Progenitor cell of endocrine pancreas (in vitro differentiated cells): ENCODE results near the gene URB2. TPM values are rescaled to one million over a fixed set of nuclear protein-coding genes. Genes with fewer than 3 reads are reported as not detected.

Experiments
- DNase-seq: peaks from one replicate; pipeline ENCODE4 v3.0.0; 2021; ENCODE audit warnings: low spot score; ENCODE audit not compliant: unreplicated experiment
- H3K27ac Mint-ChIP-seq: 2 replicates; pipeline ENCODE4 v1.8.0; 2021; ENCODE audit warnings: mild to moderate bottlenecking, moderate library complexity, mixed read lengths
- H3K27me3 Mint-ChIP-seq: 2 replicates; pipeline ENCODE4 v1.8.0; 2021; ENCODE audit warnings: mixed read lengths
- H3K36me3 Mint-ChIP-seq: 2 replicates; pipeline ENCODE4 v1.8.0; 2022; ENCODE audit warnings: mixed read lengths; ENCODE audit not compliant: insufficient read depth
- H3K4me1 Mint-ChIP-seq: 2 replicates; pipeline ENCODE4 v1.8.0; 2021; ENCODE audit warnings: low read depth, mixed read lengths
- H3K4me3 Mint-ChIP-seq: 2 replicates; pipeline ENCODE4 v1.8.0; 2021; ENCODE audit warnings: low read depth, mild to moderate bottlenecking, moderate library complexity, mixed read lengths
- H3K9me3 Mint-ChIP-seq: 2 replicates; pipeline ENCODE4 v1.8.0; 2021; ENCODE audit warnings: low read depth, mixed read lengths
- total RNA-seq: library from RNA; stranded (reverse); gene quantifications from 2 replicates; pipeline ENCODE4 v1.2.1, GENCODE V29; 2021
- TF ChIP-seq, protein P1 (sequence below): fragments of 200-600 bp; sonication (generic); IDR thresholded peaks from one replicate; pipeline ENCODE4 v1.5.0; 2021; ENCODE audit warnings: antibody characterized with exemption, mild to moderate bottlenecking; ENCODE audit not compliant: unreplicated experiment

Gene URB2
- total RNA-seq, 1 donor from 2014 or later = 16.2 TPM

- Mint-ChIP-seq H3K27me3 (no peaks in the 10 kb centered on the region), H3K9me3 (no peaks in the 10 kb centered on the region), H3K36me3 (peaks cover 3% of the 10 kb centered on the region), H3K4me3 (no peak overlapping the region), H3K4me1 (no peaks in the 10 kb centered on the region), H3K27ac (no peak overlapping the region)
- TF ChIP-seq, protein P1, sequence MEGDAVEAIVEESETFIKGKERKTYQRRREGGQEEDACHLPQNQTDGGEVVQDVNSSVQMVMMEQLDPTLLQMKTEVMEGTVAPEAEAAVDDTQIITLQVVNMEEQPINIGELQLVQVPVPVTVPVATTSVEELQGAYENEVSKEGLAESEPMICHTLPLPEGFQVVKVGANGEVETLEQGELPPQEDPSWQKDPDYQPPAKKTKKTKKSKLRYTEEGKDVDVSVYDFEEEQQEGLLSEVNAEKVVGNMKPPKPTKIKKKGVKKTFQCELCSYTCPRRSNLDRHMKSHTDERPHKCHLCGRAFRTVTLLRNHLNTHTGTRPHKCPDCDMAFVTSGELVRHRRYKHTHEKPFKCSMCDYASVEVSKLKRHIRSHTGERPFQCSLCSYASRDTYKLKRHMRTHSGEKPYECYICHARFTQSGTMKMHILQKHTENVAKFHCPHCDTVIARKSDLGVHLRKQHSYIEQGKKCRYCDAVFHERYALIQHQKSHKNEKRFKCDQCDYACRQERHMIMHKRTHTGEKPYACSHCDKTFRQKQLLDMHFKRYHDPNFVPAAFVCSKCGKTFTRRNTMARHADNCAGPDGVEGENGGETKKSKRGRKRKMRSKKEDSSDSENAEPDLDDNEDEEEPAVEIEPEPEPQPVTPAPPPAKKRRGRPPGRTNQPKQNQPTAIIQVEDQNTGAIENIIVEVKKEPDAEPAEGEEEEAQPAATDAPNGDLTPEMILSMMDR = no peak
- no peak for DNase-seq
Observed at GRCh38 chr1:229636042-229636441, 10.0 kb downstream of the URB2 start.

GRCh38 chr1:229637746-229638145 is 11.7 kb downstream of the URB2 start:
- Mint-ChIP-seq H3K27ac (no peak overlapping the region), H3K27me3 (no peaks in the 10 kb centered on the region), H3K4me1 (no peaks in the 10 kb centered on the region), H3K4me3 (no peak overlapping the region), H3K9me3 (no peaks in the 10 kb centered on the region), H3K36me3 (peaks cover 3% of the 10 kb centered on the region)
- DNase-seq = no peak
- TF ChIP-seq, protein P1 = no peak

- peak overlapping the region; percentile 29 for H3K27ac Mint-ChIP-seq
- no peaks in the 10 kb centered on the region for H3K9me3 Mint-ChIP-seq
- H3K4me1 Mint-ChIP-seq = no peaks in the 10 kb centered on the region
- H3K27me3 Mint-ChIP-seq = no peaks in the 10 kb centered on the region
- H3K4me3 Mint-ChIP-seq = no peak overlapping the region
- TF ChIP-seq, protein P1 = no peak
- H3K36me3 Mint-ChIP-seq = peaks cover 4% of the 10 kb centered on the region
- no peak for DNase-seq
Observed at GRCh38 chr1:229640455-229640854, 14.4 kb downstream of the URB2 start.

- Mint-ChIP-seq H3K27ac (no peak overlapping the region), H3K4me3 (no peak overlapping the region), H3K4me1 (no peaks in the 10 kb centered on the region), H3K9me3 (no peaks in the 10 kb centered on the region), H3K27me3 (no peaks in the 10 kb centered on the region), H3K36me3 (peaks cover 3% of the 10 kb centered on the region)
- DNase-seq = no peak
- TF ChIP-seq, protein P1 = no peak
Observed at GRCh38 chr1:229641306-229641705, 15.3 kb downstream of the URB2 start.

DNA sequence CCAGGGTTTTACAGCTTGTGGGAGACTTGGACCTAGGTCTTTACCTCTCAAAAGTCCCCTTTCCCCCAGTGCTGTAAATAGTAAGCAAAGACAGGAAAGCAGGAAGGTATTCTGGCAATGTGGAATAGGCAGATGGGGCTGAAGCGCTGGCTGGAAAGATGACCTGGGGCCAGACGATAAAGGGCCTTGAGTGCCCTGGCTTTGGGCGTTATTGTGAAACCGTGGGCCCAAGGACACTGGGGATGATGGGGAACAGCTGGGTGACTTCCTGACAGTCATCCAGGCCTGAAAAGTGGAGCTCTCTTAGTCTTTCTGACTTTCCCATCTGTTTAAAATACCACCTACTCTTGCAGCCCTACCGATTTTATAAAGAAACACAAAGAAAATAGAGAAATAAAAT is 16.3 kb downstream of the URB2 start:
- no peak overlapping the region for H3K4me3 Mint-ChIP-seq

More for the DNA sequence above, 16.3 kb downstream of the URB2 start:
- Mint-ChIP-seq H3K9me3 (no peaks in the 10 kb centered on the region), H3K36me3 (peaks cover 4% of the 10 kb centered on the region), H3K4me1 (no peaks in the 10 kb centered on the region), H3K27ac (no peak overlapping the region), H3K27me3 (no peaks in the 10 kb centered on the region)
- no peak for DNase-seq
- TF ChIP-seq, protein P1 = no peak
